AG04450 (cell line): ENCODE data around the gene ALDH4A1. TPM values are rescaled to one million over a fixed set of nuclear protein-coding genes. Genes with fewer than 3 reads are reported as not detected.
A peak's percentile ranks its signal among the peaks of the same experiment; 100 is the strongest.

ENCODE experiments used
- CTCF ChIA-PET: fragments of 300-600, 350-600 bp; formaldehyde crosslinking; extraction: SDS; loops from one replicate; lab custom pipeline; 2022; ENCODE audit warnings: antibody characterized with exemption, inconsistent platforms; lab: Charles Lee
- POLR2A ChIA-PET: fragments of 350-600 bp; formaldehyde crosslinking; extraction: SDS; loops from one replicate; lab custom pipeline; 2021; ENCODE audit warnings: antibody characterized with exemption, inconsistent platforms; lab: Yijun Ruan, JAX
- DNase-seq: peaks from one replicate; pipeline ENCODE4 v3.0.0-alpha.2; 2011; ENCODE audit warnings: low read depth, low spot score
- H3K27ac ChIP-seq: one replicate; pipeline ENCODE4 v1.5.1; 2012; ENCODE audit warnings: low read depth, low read length, control low read depth
- H3K27me3 ChIP-seq: one replicate; pipeline ENCODE4 v1.6.0; 2012; ENCODE audit warnings: low read length; ENCODE audit not compliant: control insufficient read depth, insufficient read depth
- H3K4me3 ChIP-seq: 2 replicates; pipeline ENCODE4 v1.5.1; 2011; ENCODE audit warnings: mild to moderate bottlenecking, low read depth, low read length, control low read depth
- H3K9me3 ChIP-seq: 2 replicates; pipeline ENCODE4 v1.5.1; 2012; ENCODE audit warnings: low read length; ENCODE audit not compliant: control insufficient read depth, insufficient read depth
- polyA plus RNA-seq: library from polyadenylated mRNA; depleted of rRNA; stranded (reverse); fragments of >200 nt; gene quantifications from 2 replicates; pipeline ENCODE4 v1.2.3, GENCODE V29; 2011
- TF ChIP-seq, protein P1 (sequence below): IDR thresholded peaks from 2 replicates; pipeline ENCODE4 v1.5.1; 2011; ENCODE audit warnings: low read depth, low read length, control low read depth, inconsistent platforms

The ALDH4A1 gene
- polyA plus RNA-seq, 1 experiment = 8.8 TPM

DNA sequence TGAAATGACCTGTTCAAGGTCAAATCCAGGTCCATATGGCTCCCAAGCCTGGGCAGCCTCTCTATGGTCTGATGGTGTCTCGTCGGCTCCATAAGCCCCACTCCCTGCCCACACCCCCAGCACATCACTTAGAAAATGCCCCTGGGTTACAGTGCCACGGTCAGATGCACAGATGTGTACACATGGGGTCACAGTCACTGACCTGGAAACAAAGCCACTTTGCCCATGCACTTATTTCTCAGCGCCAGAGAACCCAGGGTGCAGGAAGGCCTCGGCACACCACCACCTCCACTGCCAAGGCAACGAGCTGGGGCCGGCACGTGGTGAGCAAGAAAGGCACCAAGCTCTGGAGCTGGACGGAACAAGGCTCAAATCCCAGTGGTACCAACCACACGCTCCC is 29.4 kb upstream of the ALDH4A1 start:
- TF ChIP-seq, protein P1, sequence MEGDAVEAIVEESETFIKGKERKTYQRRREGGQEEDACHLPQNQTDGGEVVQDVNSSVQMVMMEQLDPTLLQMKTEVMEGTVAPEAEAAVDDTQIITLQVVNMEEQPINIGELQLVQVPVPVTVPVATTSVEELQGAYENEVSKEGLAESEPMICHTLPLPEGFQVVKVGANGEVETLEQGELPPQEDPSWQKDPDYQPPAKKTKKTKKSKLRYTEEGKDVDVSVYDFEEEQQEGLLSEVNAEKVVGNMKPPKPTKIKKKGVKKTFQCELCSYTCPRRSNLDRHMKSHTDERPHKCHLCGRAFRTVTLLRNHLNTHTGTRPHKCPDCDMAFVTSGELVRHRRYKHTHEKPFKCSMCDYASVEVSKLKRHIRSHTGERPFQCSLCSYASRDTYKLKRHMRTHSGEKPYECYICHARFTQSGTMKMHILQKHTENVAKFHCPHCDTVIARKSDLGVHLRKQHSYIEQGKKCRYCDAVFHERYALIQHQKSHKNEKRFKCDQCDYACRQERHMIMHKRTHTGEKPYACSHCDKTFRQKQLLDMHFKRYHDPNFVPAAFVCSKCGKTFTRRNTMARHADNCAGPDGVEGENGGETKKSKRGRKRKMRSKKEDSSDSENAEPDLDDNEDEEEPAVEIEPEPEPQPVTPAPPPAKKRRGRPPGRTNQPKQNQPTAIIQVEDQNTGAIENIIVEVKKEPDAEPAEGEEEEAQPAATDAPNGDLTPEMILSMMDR = no peak
- Histone ChIP-seq H3K27me3 (no peaks in the 10 kb centered on the region), H3K9me3 (no peaks in the 10 kb centered on the region; the same call in 1 of the 2 replicates), H3K27ac (no peak overlapping the region), H3K4me3 (no peak overlapping the region)
- no peak for DNase-seq
- POLR2A ChIA-PET = no interaction called here
- CTCF ChIA-PET = interaction anchor here (3.8 kb wide), 1 partner anchor 19 kb away, joined by 33 read pairs; no protein-coding TSS in a partner anchor

DNA sequence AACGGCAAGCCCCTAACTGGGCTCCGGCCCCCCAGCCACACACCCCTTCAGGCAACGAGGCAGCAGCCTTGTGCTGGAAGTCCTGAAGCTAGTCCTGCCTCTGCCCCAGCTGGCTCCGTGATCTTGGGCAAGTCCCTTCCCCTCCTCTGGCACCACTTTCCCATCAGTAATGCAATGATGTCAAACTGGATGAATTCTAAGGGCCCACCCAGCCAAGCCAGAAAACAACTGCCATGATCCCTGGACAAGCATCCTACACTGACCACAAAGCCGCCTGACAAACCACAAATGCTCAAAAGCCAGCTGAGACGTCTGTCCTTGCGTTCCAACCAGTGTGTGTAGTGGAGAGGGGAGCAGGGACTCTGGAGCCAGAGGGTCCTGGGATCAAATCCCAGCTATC is 27.3 kb upstream of the ALDH4A1 start:
- TF ChIP-seq, protein P1 = no peak
- CTCF ChIA-PET = interaction anchor here (1.2 to 3.8 kb wide), 2 partner anchors 17 to 23 kb away, joined by 3 to 33 read pairs; no protein-coding TSS in a partner anchor
- H3K9me3 ChIP-seq = no peaks in the 10 kb centered on the region; the same call in 1 of the 2 replicates
- H3K27ac ChIP-seq = peak overlapping the region; percentile 21
- no peak for DNase-seq
- H3K4me3 ChIP-seq = no peak overlapping the region
- no peaks in the 10 kb centered on the region for H3K27me3 ChIP-seq
- POLR2A ChIA-PET = interaction anchor here (0.6 kb wide), 1 partner anchor 13 kb away, joined by 3 read pairs; no protein-coding TSS in a partner anchor

DNA sequence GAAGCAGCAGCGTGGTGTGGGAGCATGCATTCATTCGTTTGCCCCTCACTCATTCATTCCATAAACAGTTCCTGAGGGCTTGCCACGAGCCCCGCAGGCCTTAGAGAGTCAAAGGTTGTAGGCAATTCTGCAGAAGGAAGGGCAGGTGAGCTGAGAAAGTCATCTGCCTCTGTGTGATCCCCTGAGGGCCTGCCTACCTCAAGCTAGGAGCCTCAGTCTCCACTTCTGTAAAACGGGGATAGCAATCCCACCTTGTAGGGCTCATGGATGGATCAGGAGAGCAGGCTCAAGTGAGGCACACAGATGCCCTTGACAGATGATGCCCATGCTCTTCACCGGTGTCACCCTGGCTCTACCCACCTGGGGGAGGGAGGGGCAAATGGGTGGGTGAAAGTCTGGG is 26.6 kb upstream of the ALDH4A1 start:
- CTCF ChIA-PET = interaction anchor here (3.8 kb wide), 1 partner anchor 16 kb away, joined by 33 read pairs; no protein-coding TSS in a partner anchor

DNA sequence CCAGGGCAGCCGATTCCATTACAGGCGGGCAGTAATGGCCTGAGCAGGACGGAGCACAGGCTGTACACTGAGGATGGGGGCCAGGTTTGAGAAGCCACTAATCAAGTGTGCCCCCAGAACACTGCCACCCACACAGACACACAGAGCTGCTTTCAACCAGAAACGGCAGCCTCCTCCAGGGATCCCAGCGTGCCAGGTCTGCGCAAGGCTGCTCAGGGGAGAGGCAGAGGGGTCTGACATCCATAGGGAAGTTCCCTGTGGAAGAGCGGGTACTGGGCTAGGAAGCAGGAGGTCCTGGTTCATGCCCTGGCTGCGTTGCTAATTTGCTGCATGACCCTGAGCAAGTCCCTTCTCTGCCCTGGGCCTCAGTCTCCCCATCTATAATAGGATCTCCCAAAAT is 26.1 kb upstream of the ALDH4A1 start:
- no peak for DNase-seq
- Histone ChIP-seq H3K27me3 (no peaks in the 10 kb centered on the region), H3K4me3 (no peak overlapping the region), H3K9me3 (no peaks in the 10 kb centered on the region; the same call in 1 of the 2 replicates), H3K27ac (peak overlapping the region; percentile 96)
- POLR2A ChIA-PET = interaction anchor here (0.7 kb wide), 1 partner anchor 15 kb away, joined by 3 read pairs; no protein-coding TSS in a partner anchor
- TF ChIP-seq, protein P1 = no peak
- CTCF ChIA-PET = interaction anchor here (3.8 to 5.2 kb wide), 2 partner anchors 15 kb away, joined by 33 to 60 read pairs; no protein-coding TSS in a partner anchor

More for the DNA sequence above, 26.6 kb upstream of the ALDH4A1 start:
- Histone ChIP-seq H3K4me3 (no peak overlapping the region), H3K9me3 (no peaks in the 10 kb centered on the region; the same call in 1 of the 2 replicates), H3K27me3 (no peaks in the 10 kb centered on the region), H3K27ac (no peak overlapping the region)
- POLR2A ChIA-PET = no interaction called here
- TF ChIP-seq, protein P1 = no peak
- DNase-seq = no peak

DNA sequence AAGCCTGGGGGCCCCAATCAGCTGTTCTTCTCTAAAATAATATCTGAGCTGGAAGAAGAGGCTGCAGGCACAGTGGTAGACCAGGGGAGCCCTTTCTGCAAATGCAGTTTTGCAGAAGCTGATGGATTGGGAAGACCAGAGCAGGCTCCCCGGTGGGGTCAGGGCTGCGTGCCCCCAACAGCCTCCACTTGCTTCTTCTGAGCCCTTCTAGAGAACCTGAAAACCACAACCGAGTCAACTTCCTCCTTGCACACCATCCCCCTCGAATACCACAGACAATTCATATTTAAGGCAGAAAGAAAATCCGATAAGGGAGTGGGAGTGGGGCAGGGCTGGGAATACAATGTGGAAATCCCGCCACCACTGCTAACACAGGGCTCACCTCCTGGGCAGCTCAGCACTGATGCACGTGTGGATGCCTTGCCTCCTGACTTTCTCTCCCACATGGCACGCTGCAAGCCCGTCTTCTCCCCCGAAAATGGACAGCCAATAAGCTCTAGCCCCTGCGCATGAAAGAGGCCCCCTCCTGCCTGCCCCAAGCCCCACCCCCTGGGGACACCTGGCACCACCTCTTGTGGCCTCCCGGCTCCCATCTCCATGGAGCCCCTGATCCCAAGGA is 25.4 kb upstream of the ALDH4A1 start:
- POLR2A ChIA-PET = interaction anchor here (0.7 to 1.8 kb wide), 3 partner anchors 14 to 28 kb away, joined by 3 to 10 read pairs (median 3); partner anchors contain the start of gene IFFO2
- no peak for DNase-seq
- Histone ChIP-seq H3K27me3 (no peaks in the 10 kb centered on the region), H3K9me3 (no peaks in the 10 kb centered on the region; the same call in 1 of the 2 replicates), H3K27ac (peak overlapping the region; percentile 96), H3K4me3 (no peak overlapping the region)
- TF ChIP-seq, protein P1 = no peak
- CTCF ChIA-PET = interaction anchor here (1.9 to 5.2 kb wide), 2 partner anchors 14 to 18 kb away, joined by 4 to 60 read pairs; no protein-coding TSS in a partner anchor
